Caco-2 (cell line): ENCODE data around the gene ENDOV. TPM values are rescaled to one million over a fixed set of nuclear protein-coding genes. Genes with fewer than 3 reads are reported as not detected.

Experiments
- BruUV-seq: library from RNA; stranded (reverse); fragments of 400-500 nt; replicated peaks from 2 replicates; lab custom pipeline; 2021; lab: Mats Ljungman, UMichigan
- CTCF ChIA-PET: fragments of 300-600 bp; sonication (Branson Sonifier 250); formaldehyde crosslinking; loops from one replicate; lab custom pipeline; 2022; ENCODE audit warnings: antibody characterized with exemption; lab: Charles Lee
- POLR2A ChIA-PET: fragments of 300-600 bp; sonication (Branson Sonifier 250); formaldehyde crosslinking; loops from one replicate; lab custom pipeline; 2022; ENCODE audit warnings: antibody characterized with exemption; lab: Charles Lee
- DNase-seq, 2 experiments: peaks; one replicate each; pipeline versions ENCODE4 v3.0.0 to v3.0.0-alpha.2; 2020 to 2022
- H3K27me3 ChIP-seq: replicated peaks from 2 replicates; pipeline ENCODE4 v1.6.0; 2011; ENCODE audit warnings: low read length; ENCODE audit not compliant: control insufficient read depth, insufficient read depth
- H3K36me3 ChIP-seq: 2 replicates; pipeline ENCODE4 v1.5.1; 2011; ENCODE audit warnings: low read length; ENCODE audit not compliant: control insufficient read depth, insufficient read depth
- H3K4me1 ChIP-seq: fragments of 250-450 bp; sonication (Bioruptor Pico); 2 replicates; pipeline ENCODE4 v1.5.1; 2020; ENCODE audit warnings: mild to moderate bottlenecking
- H3K4me3 ChIP-seq: 2 replicates; pipeline ENCODE4 v1.5.1; 2011; ENCODE audit warnings: low read depth, mild to moderate bottlenecking, control low read depth, low read length
- H3K9me3 ChIP-seq: fragments of 250-450 bp; sonication (Bioruptor Pico); 2 replicates; pipeline ENCODE4 v1.5.1; 2020; ENCODE audit warnings: mild to moderate bottlenecking, moderate library complexity
- H3K27ac Mint-ChIP-seq: one replicate; pipeline ENCODE4 v1.8.0; 2022; ENCODE audit warnings: mixed read lengths; ENCODE audit not compliant: unreplicated experiment
- H3K27me3 Mint-ChIP-seq: one replicate; pipeline ENCODE4 v1.8.0; 2022; ENCODE audit warnings: mixed read lengths; ENCODE audit not compliant: insufficient read depth, unreplicated experiment
- H3K36me3 Mint-ChIP-seq: one replicate; pipeline ENCODE4 v1.8.0; 2022; ENCODE audit warnings: mild to moderate bottlenecking, mixed read lengths; ENCODE audit not compliant: insufficient read depth, unreplicated experiment
- H3K4me1 Mint-ChIP-seq: one replicate; pipeline ENCODE4 v1.8.0; 2022; ENCODE audit warnings: low read depth, mixed read lengths; ENCODE audit not compliant: unreplicated experiment
- H3K4me3 Mint-ChIP-seq: one replicate; pipeline ENCODE4 v1.8.0; 2022; ENCODE audit warnings: mild to moderate bottlenecking, moderate library complexity, mixed read lengths; ENCODE audit not compliant: unreplicated experiment
- H3K9me3 Mint-ChIP-seq: one replicate; pipeline ENCODE4 v1.8.0; 2022; ENCODE audit warnings: mixed read lengths; ENCODE audit not compliant: unreplicated experiment
- CTCF ChIP-seq, 2 experiments: fragments of 200-600 bp in 1 of 2; IDR thresholded peaks; 1 replicate in 1 of 2; 2 replicates in 1 of 2; pipeline versions ENCODE4 v1.5.1 to v1.8.0; 2011 to 2022; ENCODE audit warnings: antibody characterized with exemption in 1 of 2, control low read depth in 1 of 2, inconsistent platforms in 1 of 2, low read depth in 1 of 2, low read length in 1 of 2, mild to moderate bottlenecking in 1 of 2, moderate library complexity in 1 of 2; ENCODE audit not compliant: insufficient read depth in 1 of 2, severe bottlenecking in 1 of 2, unreplicated experiment in 1 of 2
- intact Hi-C: fragments of 100-400 bp; cut with micrococcal nuclease; formaldehyde crosslinking; loops from one replicate; pipeline ENCODE4 v1.10.0; 2022; ENCODE audit not compliant: unreplicated experiment
- total RNA-seq: library from RNA; stranded (reverse); gene quantifications from 2 replicates; pipeline ENCODE4 v1.2.3, GENCODE V29; 2022

ENDOV gene
- total RNA-seq, 1 experiment from 2014 or later = 21.5 TPM

GRCh38 chr17:80380555-80381002, 34.4 kb upstream of the ENDOV start:
- Mint-ChIP-seq H3K9me3 (no peaks in the 10 kb centered on the region), H3K36me3 (peaks cover 53% of the 10 kb centered on the region), H3K4me1 (no peaks in the 10 kb centered on the region), H3K27ac (no peak overlapping the region), H3K4me3 (no peak overlapping the region), H3K27me3 (no peaks in the 10 kb centered on the region)
- no peaks in the 10 kb centered on the region for H3K9me3 ChIP-seq
- peak in 1 of 2 experiments; percentile 25 for DNase-seq
- POLR2A ChIA-PET = no interaction called here
- H3K36me3 ChIP-seq = no peaks in the 10 kb centered on the region; the same call in 1 of the 2 replicates
- CTCF ChIA-PET = no interaction called here
- H3K4me1 ChIP-seq = no peaks in the 10 kb centered on the region
- H3K4me3 ChIP-seq = no peak overlapping the region
- H3K27me3 ChIP-seq = no peaks in the 10 kb centered on the region
- no peak for TF ChIP-seq CTCF (IDR thresholded peaks at IDR 0.05; ENCODE audit: insufficient read depth in 1 of 2, low read depth in 1 of 2, low read length in 1 of 2, severe bottlenecking in 1 of 2, unreplicated experiment in 1 of 2)
- no TSS peak for BruUV-seq
- intact Hi-C loops = no loop called here

GRCh38 chr17:80381416-80381923, 33.5 kb upstream of the ENDOV start:
- POLR2A ChIA-PET = interaction anchor here (0.6 kb wide), 1 partner anchor 529 kb away, joined by 8 read pairs; no protein-coding TSS in a partner anchor
- no peak overlapping the region for H3K27ac Mint-ChIP-seq

GRCh38 chr17:80382446-80382845, 32.5 kb upstream of the ENDOV start:
- no peak overlapping the region for H3K4me3 Mint-ChIP-seq
- no peaks in the 10 kb centered on the region for H3K27me3 Mint-ChIP-seq
- TF ChIP-seq CTCF (IDR thresholded peaks at IDR 0.05; ENCODE audit: insufficient read depth in 1 of 2, low read depth in 1 of 2, low read length in 1 of 2, severe bottlenecking in 1 of 2, unreplicated experiment in 1 of 2) = no peak
- no peak overlapping the region for H3K27ac Mint-ChIP-seq
- DNase-seq = peak in 1 of 2 experiments; percentile 8
- Histone ChIP-seq H3K4me1 (no peaks in the 10 kb centered on the region), H3K4me3 (no peak overlapping the region), H3K27me3 (no peaks in the 10 kb centered on the region), H3K36me3 (no peaks in the 10 kb centered on the region; the same call in 1 of the 2 replicates), H3K9me3 (no peaks in the 10 kb centered on the region)
- no TSS peak for BruUV-seq
- no peaks in the 10 kb centered on the region for H3K4me1 Mint-ChIP-seq
- CTCF ChIA-PET = no interaction called here
- intact Hi-C loops = no loop called here
- H3K9me3 Mint-ChIP-seq = no peaks in the 10 kb centered on the region
- peaks cover 60% of the 10 kb centered on the region for H3K36me3 Mint-ChIP-seq
- POLR2A ChIA-PET = no interaction called here

More at GRCh38 chr17:80381416-80381923, 33.5 kb upstream of the ENDOV start:
- H3K4me1 ChIP-seq = no peaks in the 10 kb centered on the region
- Mint-ChIP-seq H3K36me3 (peaks cover 51% of the 10 kb centered on the region), H3K9me3 (no peaks in the 10 kb centered on the region), H3K4me1 (no peaks in the 10 kb centered on the region), H3K27me3 (no peaks in the 10 kb centered on the region), H3K4me3 (no peak overlapping the region)
- no TSS peak for BruUV-seq
- no peaks in the 10 kb centered on the region for H3K27me3 ChIP-seq
- H3K9me3 ChIP-seq = no peaks in the 10 kb centered on the region
- DNase-seq = peak in 1 of 2 experiments; percentile 17
- CTCF ChIA-PET = no interaction called here
- TF ChIP-seq CTCF (IDR thresholded peaks at IDR 0.05; ENCODE audit: insufficient read depth in 1 of 2, low read depth in 1 of 2, low read length in 1 of 2, severe bottlenecking in 1 of 2, unreplicated experiment in 1 of 2) = no peak
- H3K36me3 ChIP-seq = no peaks in the 10 kb centered on the region; the same call in 1 of the 2 replicates
- no peak overlapping the region for H3K4me3 ChIP-seq
- intact Hi-C loops = no loop called here
